NCI-H2227 (cell line): ENCODE data around the gene NMD3.
A peak's percentile ranks its signal among the peaks of the same experiment; 100 is the strongest.
"Not testable (repeated sequence)": the region's sequence is repeated elsewhere in the genome, so short reads cannot be mapped to it uniquely, and the experiment has no call there.

Experiments
- DNase-seq: peaks from one replicate; lab custom pipeline; 2025; ENCODE audit not compliant: unreplicated experiment; lab: John Stamatoyannopoulos, UW

NMD3 gene

DNA sequence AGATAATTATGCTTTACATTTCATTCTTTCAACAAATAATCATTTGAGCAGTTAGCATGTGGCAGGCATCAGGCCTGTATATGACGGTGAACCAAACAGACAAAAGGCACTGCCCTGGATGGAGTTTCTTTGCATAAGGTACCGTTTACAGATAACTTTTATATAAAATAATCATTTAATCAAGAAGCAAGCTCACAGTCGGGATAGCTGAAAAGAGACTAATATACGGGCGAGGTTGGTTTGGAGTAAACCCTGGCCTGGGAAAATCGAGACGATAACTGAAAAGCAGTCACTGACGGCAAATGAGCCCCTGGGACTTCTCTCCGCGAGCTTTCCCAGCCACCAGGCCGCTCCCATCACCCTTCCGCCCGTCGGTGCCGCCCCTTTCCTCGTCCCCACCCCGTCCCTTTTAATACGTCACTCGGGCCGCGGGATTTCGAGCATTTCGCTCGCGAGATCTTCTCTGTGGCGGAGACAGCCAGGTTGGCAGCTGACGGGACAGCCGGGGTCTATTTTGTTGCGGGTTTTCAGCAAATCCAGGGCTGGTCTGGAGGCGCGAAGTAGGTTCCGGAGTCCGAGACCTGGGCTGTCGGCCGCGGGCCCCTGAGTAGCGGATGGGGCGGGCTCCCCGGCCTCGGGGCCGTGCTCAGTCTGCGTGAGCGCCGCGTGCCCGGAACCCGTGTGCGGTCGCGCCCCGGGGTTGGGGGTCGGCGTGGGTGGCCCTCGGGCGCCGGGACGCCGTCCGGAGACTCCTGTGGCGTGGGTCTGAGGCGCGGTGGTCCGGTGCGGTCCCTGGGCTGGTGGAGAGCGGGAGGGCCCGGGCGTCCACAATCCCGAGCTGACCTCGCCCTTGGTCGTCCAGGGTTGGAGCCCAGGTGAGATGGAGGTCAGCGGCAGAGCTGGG, at the start of gene NMD3:
TSS of gene NMD3 (plus strand) at position 462 of the 904 bp plus-strand sequence. CDS start 703 bp downstream, outside the sequence.
- DNase-seq: peak; percentile 94

DNA sequence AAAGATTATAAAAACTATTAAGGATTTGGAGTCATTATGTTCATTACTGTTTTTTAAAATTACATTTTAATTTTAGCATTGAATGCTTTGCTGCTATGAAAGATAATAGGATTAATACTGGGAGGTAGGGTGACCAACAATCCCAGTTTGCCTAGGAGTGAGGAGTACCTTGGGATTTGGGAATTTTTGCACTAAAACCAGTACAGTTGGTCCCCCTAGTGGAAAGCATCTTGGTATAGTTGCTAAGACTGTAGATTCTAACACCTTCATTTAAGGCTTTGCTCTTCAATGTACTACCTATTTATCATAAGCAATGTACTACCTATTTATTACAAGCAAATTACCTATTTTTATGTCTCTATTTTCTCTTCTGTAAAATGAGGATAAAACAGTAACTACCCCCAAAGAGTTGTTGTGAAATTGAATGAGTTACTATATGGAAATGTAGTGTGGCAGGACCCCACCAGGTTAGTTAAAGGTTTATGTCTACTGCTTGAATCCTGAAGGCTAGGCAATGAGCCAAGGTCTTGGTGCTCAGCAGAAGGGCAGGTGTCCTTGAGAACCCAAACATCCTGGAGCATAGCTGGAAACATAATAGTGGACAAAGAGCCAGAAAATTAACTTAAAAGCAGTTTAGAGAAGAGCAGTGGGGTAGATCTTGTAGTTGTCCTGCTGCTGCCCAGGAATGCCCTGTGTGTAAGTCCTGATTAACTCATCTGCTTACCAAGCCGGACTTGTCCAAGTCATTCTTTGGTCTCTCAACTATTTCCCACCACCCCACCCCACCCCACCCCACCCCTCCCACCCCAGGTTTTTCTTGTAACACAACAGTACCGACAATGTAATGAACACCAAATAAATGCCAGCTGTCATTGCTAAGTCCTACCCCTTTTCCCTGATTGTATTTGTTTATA, 49.2 kb upstream of the NMD3 start:
- DNase-seq: no peak

DNA sequence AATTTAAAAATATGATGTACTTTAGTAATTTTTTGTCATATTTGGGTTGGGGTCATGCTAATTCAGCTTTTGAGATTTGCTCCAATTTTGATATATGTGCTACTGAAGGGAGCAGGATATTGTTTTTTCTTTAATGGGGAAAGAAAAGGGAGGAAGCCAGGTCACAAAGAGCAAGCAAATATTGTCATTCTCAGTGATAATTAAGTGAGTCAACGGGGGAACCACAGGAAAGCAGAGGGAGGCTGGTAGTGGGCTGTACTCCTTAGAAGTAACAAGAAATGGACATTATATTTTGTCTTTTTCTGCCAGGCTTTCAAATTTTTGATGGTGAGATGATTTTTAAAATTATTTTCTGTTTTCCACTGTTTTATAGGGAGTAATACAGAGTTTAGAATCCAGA, 45.6 kb upstream of the NMD3 start:
- no peak for DNase-seq

DNA sequence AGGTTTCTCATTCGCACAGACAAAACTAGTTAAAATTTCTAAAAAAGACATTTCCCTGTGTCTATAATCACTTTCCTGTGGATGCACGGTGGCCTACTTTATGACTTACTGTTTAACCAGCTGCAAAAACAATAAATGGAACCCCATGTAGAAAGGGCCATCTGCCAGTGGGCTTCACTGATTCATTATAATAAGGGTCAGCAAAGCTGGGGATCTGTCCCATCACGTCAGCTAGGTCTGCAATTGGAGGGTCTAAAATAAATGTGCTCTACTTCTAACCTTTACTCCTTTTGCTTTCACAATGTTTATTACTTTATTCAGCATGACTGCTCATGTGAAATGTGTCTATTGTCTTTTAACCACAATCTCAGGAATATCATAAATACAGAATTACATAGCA, 43.1 kb upstream of the NMD3 start:
- peak; percentile 22 for DNase-seq

DNA sequence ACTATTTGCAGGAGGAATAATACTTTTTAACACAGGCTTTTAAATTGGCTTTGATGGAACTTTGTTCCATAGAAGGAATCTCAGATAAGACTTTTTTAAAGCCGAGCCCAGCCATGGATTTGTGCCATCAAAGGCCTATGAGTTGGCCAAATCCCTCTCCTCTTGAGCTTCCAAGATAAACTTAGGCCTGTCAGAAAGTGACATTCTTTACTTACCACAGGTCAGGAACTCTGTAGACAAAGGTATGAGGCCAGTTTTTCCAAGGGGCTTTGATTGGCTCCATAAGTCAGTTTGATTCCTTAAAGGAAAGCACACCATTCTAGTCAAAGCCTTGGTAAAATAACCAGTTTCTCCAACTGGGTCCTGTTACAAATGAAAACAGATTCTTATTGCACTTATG, 39.7 kb upstream of the NMD3 start:
- not testable (repeated sequence) for DNase-seq

DNA sequence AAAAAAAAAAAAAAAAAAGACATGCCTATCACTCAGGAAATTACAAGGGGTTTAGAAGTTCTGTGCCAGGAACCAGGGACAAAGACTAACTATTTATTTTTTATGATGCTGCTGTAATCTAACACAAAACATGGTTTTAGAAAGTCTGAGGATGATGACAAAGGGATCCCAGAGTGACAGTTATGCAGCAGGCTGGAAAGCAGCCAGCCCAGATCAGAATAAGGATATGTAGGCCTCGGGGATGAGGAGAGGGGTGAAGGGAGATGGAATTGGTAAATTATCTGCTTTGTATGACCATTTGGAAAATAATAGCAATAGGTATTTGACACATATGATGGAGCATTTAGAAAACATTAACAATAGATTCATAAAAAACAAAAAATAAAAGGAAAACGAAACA, 34.1 kb upstream of the NMD3 start:
- DNase-seq: no peak

DNA sequence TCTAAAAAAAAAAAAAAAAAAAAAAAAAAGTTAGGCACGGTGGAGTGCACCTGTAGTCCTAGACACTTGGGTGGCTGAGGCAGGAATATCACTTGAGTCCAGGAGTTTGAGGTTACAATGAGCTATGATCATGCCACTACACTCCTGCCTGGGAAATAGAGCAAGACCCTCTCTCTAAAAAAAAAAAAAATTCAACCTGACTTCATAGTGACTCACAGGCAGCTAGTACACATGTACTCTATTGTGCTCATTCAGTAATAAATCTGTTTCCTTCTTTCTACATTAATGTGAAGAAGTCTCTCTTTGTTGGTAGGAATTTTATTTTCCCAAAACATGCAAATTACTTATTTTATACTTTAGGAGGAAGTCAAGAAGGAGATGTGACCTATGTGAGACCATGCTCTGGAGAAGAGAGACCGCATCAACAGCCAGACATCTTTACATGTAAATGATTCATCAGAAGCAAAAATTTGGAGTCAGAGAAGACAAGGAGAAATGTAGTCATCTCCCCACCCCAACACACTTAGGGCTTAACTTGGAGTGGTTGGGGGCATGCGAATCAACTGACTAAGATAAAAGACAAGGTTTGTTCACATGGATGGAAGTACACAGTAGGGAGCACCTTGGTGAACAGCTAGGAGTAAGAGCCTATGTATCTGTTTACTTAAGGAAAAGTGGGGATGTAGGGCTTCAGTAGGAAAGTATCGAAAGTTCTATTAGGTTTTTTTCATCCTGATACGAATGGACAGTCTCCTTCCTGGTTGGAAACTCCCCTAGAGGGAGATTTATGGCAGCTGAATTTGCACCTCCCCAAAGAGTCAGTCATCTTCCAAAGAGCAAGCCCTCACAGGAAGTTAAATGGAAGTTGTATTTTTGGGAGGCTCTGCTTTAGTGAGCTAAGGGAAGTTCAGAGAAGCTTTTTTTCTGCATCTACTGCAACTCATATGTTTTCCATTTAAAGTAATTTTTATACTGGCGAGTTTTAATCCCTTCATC, 23.0 kb upstream of the NMD3 start:
- DNase-seq: no peak

DNA sequence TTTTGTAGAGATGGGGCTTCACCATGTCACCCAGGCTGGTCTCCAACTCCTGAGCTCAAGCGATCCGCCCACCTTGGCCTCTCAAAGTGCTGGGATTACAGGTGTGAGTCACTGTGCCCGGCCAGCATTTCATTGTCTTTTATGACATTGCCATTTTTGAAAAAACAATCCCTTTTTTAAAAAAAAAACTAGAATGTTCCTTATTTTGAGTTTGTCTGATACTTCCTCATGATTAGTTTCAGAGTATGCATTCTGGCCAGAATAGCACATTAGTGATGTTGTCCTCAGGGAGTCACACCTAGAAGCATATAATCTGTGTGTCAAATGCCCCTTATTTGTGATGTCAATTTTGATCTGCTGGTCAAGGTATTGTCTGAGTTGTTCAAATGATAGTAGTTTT, 21.2 kb upstream of the NMD3 start:
- no peak for DNase-seq

DNA sequence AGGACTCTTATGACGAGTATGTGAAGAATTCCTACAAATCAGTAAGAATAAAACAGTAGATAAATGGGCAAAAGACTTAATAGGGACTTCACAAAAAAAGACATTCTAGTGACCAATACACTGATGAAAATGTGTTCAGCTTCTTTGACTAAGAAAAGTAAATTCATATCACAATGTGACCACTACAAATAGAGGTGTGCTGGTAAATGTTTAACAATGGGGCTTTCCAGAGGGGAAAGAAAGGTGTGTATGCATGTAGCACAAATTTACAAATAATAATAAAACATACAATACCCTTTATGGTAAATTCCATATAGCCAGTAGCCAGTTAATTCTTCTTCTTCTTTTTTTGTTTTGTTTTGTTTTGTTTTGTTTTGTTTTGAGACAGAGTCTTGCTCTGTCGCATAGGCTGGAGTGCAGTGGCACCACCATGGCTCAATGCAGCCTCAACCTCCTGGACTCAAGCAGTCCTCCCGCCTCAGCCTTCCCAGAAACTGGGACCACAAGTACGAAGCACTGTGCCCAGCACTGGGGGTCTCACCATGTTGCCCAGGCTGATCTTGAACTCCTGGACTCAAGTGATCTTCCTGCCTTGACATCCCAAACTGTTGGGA, 17.5 kb upstream of the NMD3 start:
- DNase-seq: no peak

DNA sequence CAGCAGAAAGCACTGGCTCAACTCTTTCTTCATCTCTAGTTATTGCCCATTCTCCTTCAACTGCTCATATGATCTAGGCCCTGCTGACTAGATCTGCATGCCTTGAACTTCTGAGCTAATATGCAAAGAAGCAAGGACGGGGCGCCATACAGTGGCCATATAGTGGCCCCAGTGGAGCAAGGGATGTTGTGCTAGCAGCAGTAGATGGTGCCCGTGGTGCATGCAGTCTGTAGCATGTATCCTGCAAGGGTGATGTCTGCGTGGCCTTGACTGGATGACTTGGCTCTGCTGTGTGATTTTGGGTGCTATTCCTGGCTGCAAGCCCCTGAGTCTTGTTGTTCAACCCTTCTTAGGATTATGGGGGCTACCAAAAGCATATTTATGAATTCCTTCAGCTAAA, 12.2 kb upstream of the NMD3 start:
- no peak for DNase-seq

DNA sequence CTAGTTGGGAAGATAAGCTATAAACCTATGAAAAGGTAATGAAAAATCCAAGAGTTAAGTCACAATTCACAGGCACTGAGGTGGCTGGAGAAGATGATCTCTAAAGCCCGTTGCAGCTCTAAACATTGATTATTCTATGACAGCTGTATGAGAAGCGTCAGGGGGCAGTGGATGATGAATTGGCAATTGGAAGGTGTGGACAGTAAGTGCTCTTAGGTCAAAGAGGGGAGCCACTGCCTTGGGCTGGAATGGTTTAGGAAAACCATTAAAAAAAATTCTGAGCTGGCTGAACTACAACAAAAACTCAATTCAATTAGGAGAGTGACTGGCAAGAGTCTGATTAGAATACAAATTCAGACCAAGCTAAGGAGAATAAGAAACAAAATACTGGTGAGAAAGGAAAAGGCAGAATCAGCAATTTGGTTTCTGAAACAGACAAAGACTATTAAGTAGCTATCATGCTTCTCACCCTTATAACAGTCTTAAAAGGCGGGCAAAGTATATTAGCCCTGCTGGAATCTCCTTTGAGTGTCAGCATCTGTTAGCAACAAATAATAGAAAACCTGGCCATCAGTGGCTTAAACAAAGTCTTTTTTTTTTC, 8.8 kb upstream of the NMD3 start:
- peak; percentile 40 for DNase-seq

DNA sequence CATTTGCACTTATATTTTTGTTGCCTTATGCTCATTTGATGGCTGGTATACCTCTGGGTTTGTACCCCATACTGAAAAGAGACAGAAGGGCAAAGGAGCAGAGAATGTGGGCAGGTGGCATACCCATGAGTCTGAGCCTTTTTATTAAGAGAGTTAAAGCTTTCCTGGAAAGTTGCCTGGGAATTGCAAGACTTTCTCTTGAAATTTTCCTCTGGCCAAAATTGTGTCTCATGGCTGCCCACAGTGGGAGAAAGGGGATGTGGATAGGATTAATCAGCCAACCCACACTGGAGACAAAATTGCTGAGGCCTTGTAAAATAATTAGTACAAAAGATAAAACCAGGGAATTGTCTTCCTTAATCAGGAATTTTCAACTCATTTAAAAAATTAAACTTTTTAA, 8.2 kb upstream of the NMD3 start:
- DNase-seq: no peak

DNA sequence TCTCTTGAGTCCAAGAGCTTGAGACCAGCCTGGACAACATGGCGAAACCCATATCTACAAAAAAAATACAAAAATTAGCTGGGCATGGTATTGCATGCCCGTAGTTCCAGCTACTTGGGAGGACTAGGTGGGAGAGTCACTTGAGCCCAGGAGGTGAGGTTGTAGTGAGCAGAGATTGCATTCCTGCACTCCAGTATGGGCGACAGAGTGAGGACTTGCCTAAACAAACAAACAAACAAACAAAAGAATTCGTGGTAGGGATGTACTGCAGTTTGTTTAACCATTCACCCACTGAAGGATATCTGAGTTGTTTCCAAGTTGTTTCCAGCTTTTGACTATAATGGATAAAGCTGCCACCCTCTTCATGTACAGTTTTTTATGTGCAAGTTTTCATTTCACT, 7.5 kb upstream of the NMD3 start:
- DNase-seq: no peak

DNA sequence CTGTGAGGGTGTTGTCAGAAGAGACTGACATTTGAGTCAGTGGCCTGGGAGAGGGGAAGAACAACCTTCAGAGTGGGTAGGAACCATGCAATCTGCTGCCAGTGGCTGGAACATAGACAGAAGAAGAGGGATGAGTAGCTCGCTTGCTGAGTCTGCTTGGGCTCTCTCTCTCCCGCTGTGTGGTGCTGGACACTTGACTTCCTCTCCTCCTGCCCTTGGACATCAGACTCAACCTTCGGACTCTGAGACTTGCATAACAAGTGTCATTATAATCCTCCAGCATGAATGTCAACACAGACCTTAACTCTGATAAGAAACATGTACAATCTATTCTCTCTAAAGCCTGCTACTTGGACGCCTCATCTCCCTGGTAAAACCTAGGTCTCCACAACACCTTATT, 5.9 kb upstream of the NMD3 start:
- no peak for DNase-seq

DNA sequence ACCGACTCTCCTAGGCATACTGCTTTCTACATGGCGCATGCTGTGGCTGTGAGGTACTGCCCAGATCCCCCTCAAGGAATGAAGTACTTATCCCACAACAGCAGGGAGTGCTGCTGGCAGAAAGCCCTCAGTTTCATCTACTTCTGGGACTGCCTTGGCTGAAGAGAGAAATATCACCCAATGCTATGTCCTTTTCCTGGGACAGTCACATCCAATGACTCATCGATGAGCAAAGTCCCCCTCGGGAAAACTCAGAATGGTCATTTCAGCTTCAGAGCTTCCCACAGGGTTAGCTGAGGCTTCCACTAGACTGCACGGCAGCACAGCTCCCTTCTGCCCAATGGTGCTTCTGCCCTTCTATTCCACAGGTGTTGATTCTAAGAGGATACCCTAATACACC, 3.6 kb upstream of the NMD3 start:
- DNase-seq: no peak

DNA sequence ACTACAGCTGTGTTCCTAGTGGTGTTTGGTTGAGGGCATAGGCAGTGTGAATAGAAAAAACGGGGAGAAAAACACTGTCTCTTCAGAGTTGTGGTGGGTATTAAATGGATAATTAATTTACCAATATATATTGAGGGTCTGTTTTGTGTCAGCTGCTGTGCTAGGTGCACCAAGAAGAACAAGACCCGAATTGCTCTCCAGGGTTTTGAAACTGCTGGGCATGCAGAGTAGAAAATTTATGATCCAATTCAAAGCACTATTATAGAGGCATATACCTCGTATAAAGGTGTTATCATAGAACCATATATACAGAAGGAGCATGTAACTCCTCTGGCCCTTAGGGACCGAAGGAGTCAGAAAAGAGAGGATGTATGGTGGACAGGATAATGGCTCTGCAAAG, 1.6 kb upstream of the NMD3 start:
- DNase-seq: no peak

DNA sequence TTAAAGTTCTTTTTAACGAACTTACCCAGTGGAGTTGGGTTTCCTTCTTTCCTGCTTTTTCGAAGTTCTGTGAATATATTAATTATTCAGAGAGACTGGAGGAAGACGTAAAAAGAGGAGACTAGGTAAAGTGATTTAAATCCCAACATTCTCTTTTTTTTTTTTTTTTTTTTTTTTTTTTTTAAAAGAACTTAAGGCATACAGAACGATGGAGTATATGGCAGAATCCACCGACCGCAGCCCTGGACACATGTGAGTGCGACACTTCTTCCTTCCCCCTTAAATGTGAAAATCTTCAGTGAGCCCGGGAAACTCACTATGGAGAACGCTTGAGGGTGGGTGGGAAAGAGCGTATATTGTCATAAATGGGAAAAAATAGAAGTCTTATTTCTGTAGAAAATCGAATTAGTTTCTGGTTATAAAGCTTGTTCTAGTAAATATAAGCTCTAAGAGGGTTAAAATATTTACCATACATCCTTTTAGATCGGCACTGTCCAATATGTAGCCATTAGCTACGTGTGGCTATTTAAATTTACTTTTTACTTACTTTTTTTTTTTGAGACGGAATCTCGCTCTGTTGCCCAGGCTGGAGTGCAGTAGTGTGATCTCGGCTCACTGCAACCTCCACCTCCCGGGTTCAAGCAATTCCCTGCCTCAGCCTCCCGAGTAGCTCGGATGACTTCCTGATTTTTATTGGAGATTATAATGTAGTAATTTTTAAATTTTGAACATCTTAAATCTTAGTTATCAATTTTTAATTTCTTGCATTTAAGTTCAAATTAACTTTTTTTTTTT, 892 bp downstream of the NMD3 start:
- peak; percentile 3 for DNase-seq

DNA sequence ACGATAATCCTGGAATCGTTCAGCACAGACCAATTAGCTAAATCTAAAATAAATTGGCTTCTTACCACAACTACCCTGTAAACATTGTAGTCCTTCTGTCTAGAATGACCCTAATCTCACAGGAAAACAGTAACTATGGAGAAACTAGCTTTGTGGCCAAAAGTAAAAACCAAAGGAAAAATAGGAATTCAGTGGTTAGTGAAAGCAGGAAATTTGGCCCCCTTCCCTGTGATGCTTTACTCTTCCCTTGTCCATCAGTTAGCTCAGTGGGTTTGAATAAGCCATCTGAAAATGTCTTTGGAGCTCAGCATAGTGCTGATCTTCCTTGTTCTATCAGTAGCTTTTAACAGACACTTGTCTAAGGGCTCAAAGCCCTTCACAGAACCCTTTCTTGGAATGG, 1.6 kb downstream of the NMD3 start:
- no peak for DNase-seq

DNA sequence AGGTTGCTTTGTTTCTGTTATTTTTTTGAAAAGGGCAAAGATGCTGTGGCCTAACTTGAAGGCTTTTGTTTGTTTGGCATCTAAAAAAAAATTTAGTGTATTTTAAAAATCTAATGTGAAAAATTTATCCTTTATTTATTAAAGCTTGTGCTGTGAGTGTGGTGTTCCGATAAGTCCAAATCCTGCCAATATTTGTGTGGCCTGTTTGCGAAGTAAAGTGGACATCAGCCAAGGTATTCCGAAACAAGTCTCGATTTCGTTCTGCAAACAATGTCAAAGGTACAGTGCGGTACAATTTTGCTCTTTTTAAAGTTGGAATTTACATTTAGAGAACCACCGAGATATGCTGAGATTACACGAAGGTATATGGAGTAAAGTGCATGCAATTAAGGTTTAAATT, 3.7 kb downstream of the NMD3 start:
- no peak for DNase-seq
